ENCODE measurements around the gene CRACR2A.

CRACR2A gene

GRCh38 chr12:3622021-3622821, 130.7 kb downstream of the CRACR2A start:
- no peak overlapping the region for H3K4me3 ChIP-seq (ENCODE audit: low read length)
- H3K36me3 ChIP-seq (ENCODE audit: control insufficient read depth, insufficient read depth, low read length), result no peaks in the 10 kb centered on the region
- no peak overlapping the region for H3K27ac ChIP-seq (ENCODE audit: low read length)
- no CpG with 5 or more reads among the region's 2 CpGs for WGBS (ENCODE audit: insufficient coverage, insufficient read length)
- DNase-seq (ENCODE audit: low read depth, low spot score), result no peak
- no peaks in the 10 kb centered on the region for H3K27me3 ChIP-seq (ENCODE audit: control insufficient read depth, insufficient read depth, low read length)
- no peaks in the 10 kb centered on the region for H3K4me1 ChIP-seq (ENCODE audit: control insufficient read depth, insufficient read depth, low read length)
- no peaks in the 10 kb centered on the region for H3K9me3 ChIP-seq (ENCODE audit: control insufficient read depth, insufficient read depth, low read length)

GRCh38 chr12:3620856-3621255, 132.1 kb downstream of the CRACR2A start:
- H3K27me3 ChIP-seq (ENCODE audit: control insufficient read depth, insufficient read depth, low read length), result no peaks in the 10 kb centered on the region
- H3K4me3 ChIP-seq (ENCODE audit: low read length), result no peak overlapping the region
- no peaks in the 10 kb centered on the region for H3K36me3 ChIP-seq (ENCODE audit: control insufficient read depth, insufficient read depth, low read length)
- 100% methylated on average over 1 of the region's 7 CpGs for WGBS (ENCODE audit: insufficient coverage, insufficient read length)
- DNase-seq (ENCODE audit: low read depth, low spot score), result no peak
- H3K4me1 ChIP-seq (ENCODE audit: control insufficient read depth, insufficient read depth, low read length), result no peaks in the 10 kb centered on the region
- no peaks in the 10 kb centered on the region for H3K9me3 ChIP-seq (ENCODE audit: control insufficient read depth, insufficient read depth, low read length)
- no peak overlapping the region for H3K27ac ChIP-seq (ENCODE audit: low read length)

- Histone ChIP-seq H3K27ac (ENCODE audit: low read length) (no peak overlapping the region), H3K36me3 (ENCODE audit: control insufficient read depth, insufficient read depth, low read length) (no peaks in the 10 kb centered on the region), H3K4me3 (ENCODE audit: low read length) (no peak overlapping the region), H3K9me3 (ENCODE audit: control insufficient read depth, insufficient read depth, low read length) (no peaks in the 10 kb centered on the region), H3K4me1 (ENCODE audit: control insufficient read depth, insufficient read depth, low read length) (peaks cover 4% of the 10 kb centered on the region), H3K27me3 (ENCODE audit: control insufficient read depth, insufficient read depth, low read length) (no peaks in the 10 kb centered on the region)
- DNase-seq (ENCODE audit: low read depth, low spot score), result no peak
- no CpG with 5 or more reads among the region's 4 CpGs for WGBS (ENCODE audit: insufficient coverage, insufficient read length)
Measured at GRCh38 chr12:3617565-3617964, 135.3 kb downstream of the CRACR2A start.

GRCh38 chr12:3615862-3616261, 137.0 kb downstream of the CRACR2A start:
- WGBS (ENCODE audit: insufficient coverage, insufficient read length), result no CpG with 5 or more reads among the region's 5 CpGs
- no peak overlapping the region for H3K27ac ChIP-seq (ENCODE audit: low read length)
- peaks cover 4% of the 10 kb centered on the region for H3K4me1 ChIP-seq (ENCODE audit: control insufficient read depth, insufficient read depth, low read length)
- no peaks in the 10 kb centered on the region for H3K9me3 ChIP-seq (ENCODE audit: control insufficient read depth, insufficient read depth, low read length)
- no peak overlapping the region for H3K4me3 ChIP-seq (ENCODE audit: low read length)
- no peaks in the 10 kb centered on the region for H3K36me3 ChIP-seq (ENCODE audit: control insufficient read depth, insufficient read depth, low read length)
- no peaks in the 10 kb centered on the region for H3K27me3 ChIP-seq (ENCODE audit: control insufficient read depth, insufficient read depth, low read length)
- DNase-seq (ENCODE audit: low read depth, low spot score), result no peak

- no CpG with 5 or more reads among the region's 16 CpGs for WGBS (ENCODE audit: insufficient coverage, insufficient read length)
Measured at GRCh38 chr12:3614806-3615466, 138.0 kb downstream of the CRACR2A start.

GRCh38 chr12:3613641-3614395, 139.1 kb downstream of the CRACR2A start:
- Histone ChIP-seq H3K36me3 (ENCODE audit: control insufficient read depth, insufficient read depth, low read length) (no peaks in the 10 kb centered on the region), H3K9me3 (ENCODE audit: control insufficient read depth, insufficient read depth, low read length) (no peaks in the 10 kb centered on the region), H3K27me3 (ENCODE audit: control insufficient read depth, insufficient read depth, low read length) (no peaks in the 10 kb centered on the region), H3K4me3 (ENCODE audit: low read length) (no peak overlapping the region), H3K27ac (ENCODE audit: low read length) (no peak overlapping the region), H3K4me1 (ENCODE audit: control insufficient read depth, insufficient read depth, low read length) (peaks cover 4% of the 10 kb centered on the region)
- WGBS (ENCODE audit: insufficient coverage, insufficient read length), result no CpG with 5 or more reads among the region's 13 CpGs
- DNase-seq (ENCODE audit: low read depth, low spot score), result no peak

More at GRCh38 chr12:3614806-3615466, 138.0 kb downstream of the CRACR2A start:
- Histone ChIP-seq H3K4me1 (ENCODE audit: control insufficient read depth, insufficient read depth, low read length) (peaks cover 4% of the 10 kb centered on the region), H3K36me3 (ENCODE audit: control insufficient read depth, insufficient read depth, low read length) (no peaks in the 10 kb centered on the region), H3K27ac (ENCODE audit: low read length) (no peak overlapping the region), H3K9me3 (ENCODE audit: control insufficient read depth, insufficient read depth, low read length) (no peaks in the 10 kb centered on the region), H3K4me3 (ENCODE audit: low read length) (no peak overlapping the region), H3K27me3 (ENCODE audit: control insufficient read depth, insufficient read depth, low read length) (no peaks in the 10 kb centered on the region)
- DNase-seq (ENCODE audit: low read depth, low spot score), result no peak

GRCh38 chr12:3611860-3612703, 140.8 kb downstream of the CRACR2A start:
- WGBS (ENCODE audit: insufficient coverage, insufficient read length), result no CpG with 5 or more reads among the region's 8 CpGs
- H3K27ac ChIP-seq (ENCODE audit: low read length), result no peak overlapping the region
- no peak for DNase-seq (ENCODE audit: low read depth, low spot score)
- H3K9me3 ChIP-seq (ENCODE audit: control insufficient read depth, insufficient read depth, low read length), result no peaks in the 10 kb centered on the region
- H3K4me1 ChIP-seq (ENCODE audit: control insufficient read depth, insufficient read depth, low read length), result peaks cover 4% of the 10 kb centered on the region
- H3K36me3 ChIP-seq (ENCODE audit: control insufficient read depth, insufficient read depth, low read length), result no peaks in the 10 kb centered on the region
- no peaks in the 10 kb centered on the region for H3K27me3 ChIP-seq (ENCODE audit: control insufficient read depth, insufficient read depth, low read length)
- no peak overlapping the region for H3K4me3 ChIP-seq (ENCODE audit: low read length)

GRCh38 chr12:3607821-3608220, 145.1 kb downstream of the CRACR2A start:
- no peaks in the 10 kb centered on the region for H3K27me3 ChIP-seq (ENCODE audit: control insufficient read depth, insufficient read depth, low read length)
- no peaks in the 10 kb centered on the region for H3K36me3 ChIP-seq (ENCODE audit: control insufficient read depth, insufficient read depth, low read length)
- DNase-seq (ENCODE audit: low read depth, low spot score), result no peak
- peaks cover 4% of the 10 kb centered on the region; the same call in 1 of the 2 replicates for H3K4me1 ChIP-seq (ENCODE audit: control insufficient read depth, insufficient read depth, low read length)
- no peak overlapping the region for H3K4me3 ChIP-seq (ENCODE audit: low read length)
- no peaks in the 10 kb centered on the region for H3K9me3 ChIP-seq (ENCODE audit: control insufficient read depth, insufficient read depth, low read length)
- WGBS (ENCODE audit: insufficient coverage, insufficient read length), result no CpG with 5 or more reads among the region's 4 CpGs
- H3K27ac ChIP-seq (ENCODE audit: low read length), result no peak overlapping the region

GRCh38 chr12:3607039-3607720, 145.7 kb downstream of the CRACR2A start:
- H3K27ac ChIP-seq (ENCODE audit: low read length), result no peak overlapping the region
- no peaks in the 10 kb centered on the region for H3K9me3 ChIP-seq (ENCODE audit: control insufficient read depth, insufficient read depth, low read length)
- peaks cover 4% of the 10 kb centered on the region; the same call in 1 of the 2 replicates for H3K4me1 ChIP-seq (ENCODE audit: control insufficient read depth, insufficient read depth, low read length)
- H3K36me3 ChIP-seq (ENCODE audit: control insufficient read depth, insufficient read depth, low read length), result no peaks in the 10 kb centered on the region
- DNase-seq (ENCODE audit: low read depth, low spot score), result no peak
- no peak overlapping the region for H3K4me3 ChIP-seq (ENCODE audit: low read length)
- H3K27me3 ChIP-seq (ENCODE audit: control insufficient read depth, insufficient read depth, low read length), result no peaks in the 10 kb centered on the region
- no CpG with 5 or more reads among the region's 9 CpGs for WGBS (ENCODE audit: insufficient coverage, insufficient read length)
